H9 (cell line): Measurements from ENCODE around the gene ZDHHC3. TPM values are rescaled to one million over a fixed set of nuclear protein-coding genes. Genes with fewer than 3 reads are reported as not detected.

Experiments used
- DNase-seq: peaks from one replicate; pipeline ENCODE4 v3.0.0-alpha.2; 2017
- H2AFZ ChIP-seq: one replicate; pipeline ENCODE4 v1.6.1; 2013; ENCODE audit warnings: mild to moderate bottlenecking, low read length, control low read depth, moderate library complexity
- H2AK5ac ChIP-seq: 2 replicates; pipeline ENCODE4 v1.6.1; 2013; ENCODE audit warnings: low read length, control low read depth, mixed read lengths; ENCODE audit not compliant: insufficient read length
- H2BK120ac ChIP-seq: one replicate; pipeline ENCODE4 v1.6.1; 2013; ENCODE audit warnings: low read depth, mild to moderate bottlenecking, low read length, control low read depth, inconsistent platforms; ENCODE audit not compliant: poor library complexity, severe bottlenecking
- H2BK12ac ChIP-seq: 2 replicates; pipeline ENCODE4 v1.6.1; 2013; ENCODE audit warnings: low read length, control low read depth, mixed read lengths, low read depth; ENCODE audit not compliant: insufficient read length
- H2BK15ac ChIP-seq: 2 replicates; pipeline ENCODE4 v1.6.1; 2013; ENCODE audit warnings: low read depth, low read length, control low read depth
- H2BK20ac ChIP-seq: one replicate; pipeline ENCODE4 v1.6.1; 2013; ENCODE audit warnings: low read depth, mild to moderate bottlenecking, low read length, control low read depth, inconsistent platforms; ENCODE audit not compliant: poor library complexity, severe bottlenecking
- H2BK5ac ChIP-seq: 2 replicates; pipeline ENCODE4 v1.6.1; 2013; ENCODE audit warnings: low read length, control low read depth, mixed read lengths; ENCODE audit not compliant: insufficient read length
- H3K14ac ChIP-seq: 2 replicates; pipeline ENCODE4 v1.6.1; 2013; ENCODE audit warnings: low read length, control low read depth; ENCODE audit not compliant: insufficient read depth
- H3K18ac ChIP-seq: 2 replicates; pipeline ENCODE4 v1.6.1; 2013; ENCODE audit warnings: low read depth, mild to moderate bottlenecking, mixed read lengths, low read length, control low read depth; ENCODE audit not compliant: insufficient read length
- H3K23ac ChIP-seq: 2 replicates; pipeline ENCODE4 v1.6.1; 2013; ENCODE audit warnings: low read length, control low read depth, mixed read lengths, low read depth; ENCODE audit not compliant: insufficient read length
- H3K23me2 ChIP-seq: 2 replicates; pipeline ENCODE4 v1.6.1; 2013; ENCODE audit warnings: low read depth, mild to moderate bottlenecking, mixed read lengths, low read length, control low read depth; ENCODE audit not compliant: insufficient read length, poor library complexity, severe bottlenecking
- H3K27ac ChIP-seq: 2 replicates; pipeline ENCODE4 v1.5.1; 2013; ENCODE audit warnings: low read length, control low read depth, mixed read lengths, low read depth; ENCODE audit not compliant: insufficient read length
- H3K27me3 ChIP-seq: 2 replicates; pipeline ENCODE4 v1.6.1; 2013; ENCODE audit warnings: low read length, control low read depth, inconsistent platforms; ENCODE audit not compliant: insufficient read depth
- H3K4ac ChIP-seq: 2 replicates; pipeline ENCODE4 v1.6.1; 2013; ENCODE audit warnings: low read depth, mild to moderate bottlenecking, control low read depth, inconsistent platforms, low read length, moderate library complexity
- H3K4me1 ChIP-seq: 2 replicates; pipeline ENCODE4 v1.6.1; 2013; ENCODE audit warnings: low read length, control low read depth, inconsistent platforms; ENCODE audit not compliant: insufficient read depth
- H3K4me2 ChIP-seq: 2 replicates; pipeline ENCODE4 v1.6.1; 2013; ENCODE audit warnings: low read length, control low read depth, mixed read lengths; ENCODE audit not compliant: insufficient read length, insufficient read depth
- H3K56ac ChIP-seq: 2 replicates; pipeline ENCODE4 v1.6.1; 2013; ENCODE audit warnings: low read depth, mild to moderate bottlenecking, mixed read lengths, low read length, control low read depth; ENCODE audit not compliant: insufficient read length
- H3K79me1 ChIP-seq: 2 replicates; pipeline ENCODE4 v1.6.1; 2013; ENCODE audit warnings: low read depth, mild to moderate bottlenecking, moderate library complexity, low read length, control low read depth, inconsistent platforms; ENCODE audit not compliant: insufficient read depth, poor library complexity, severe bottlenecking
- H3K79me2 ChIP-seq: 2 replicates; pipeline ENCODE4 v1.6.1; 2013; ENCODE audit warnings: low read length, control low read depth, inconsistent platforms; ENCODE audit not compliant: insufficient read depth
- H3K9ac ChIP-seq: 2 replicates; pipeline ENCODE4 v1.6.1; 2013; ENCODE audit warnings: low read length, control low read depth, mixed read lengths; ENCODE audit not compliant: insufficient read length; ENCODE audit errors: extremely low read depth
- H3K9me3 ChIP-seq: one replicate; pipeline ENCODE4 v1.6.1; 2013; ENCODE audit warnings: low read depth, low read length, inconsistent platforms; ENCODE audit not compliant: control insufficient read depth
- H3T11ph ChIP-seq: one replicate; pipeline ENCODE4 v1.6.1; 2013; ENCODE audit warnings: mild to moderate bottlenecking, low read length, control low read depth, inconsistent platforms
- H4K20me1 ChIP-seq: one replicate; pipeline ENCODE4 v1.6.1; 2013; ENCODE audit not compliant: control insufficient read depth, insufficient read length, insufficient read depth
- H4K5ac ChIP-seq: 2 replicates; pipeline ENCODE4 v1.6.1; 2013; ENCODE audit warnings: low read depth, mild to moderate bottlenecking, mixed read lengths, low read length, control low read depth; ENCODE audit not compliant: insufficient read length
- H4K8ac ChIP-seq: replicated peaks from 2 replicates; pipeline ENCODE4 v1.6.1; 2013; ENCODE audit warnings: low read length, control low read depth, mixed read lengths, low read depth; ENCODE audit not compliant: insufficient read length
- H4K91ac ChIP-seq: 2 replicates; pipeline ENCODE4 v1.6.1; 2013; ENCODE audit warnings: low read depth, mild to moderate bottlenecking, moderate library complexity, mixed read lengths, low read length, control low read depth; ENCODE audit not compliant: insufficient read length
- H3K27ac Mint-ChIP-seq, 3 experiments: 2 replicates in 2 of 3; 3 replicates in 1 of 3; pipeline ENCODE4 v1.8.0; 2020 to 2021; ENCODE audit warnings: mixed read lengths in 3 of 3, mild to moderate bottlenecking in 1 of 3, moderate library complexity in 1 of 3
- H3K27me3 Mint-ChIP-seq: 2 replicates; pipeline ENCODE4 v1.8.0; 2021; ENCODE audit warnings: low read depth, mild to moderate bottlenecking, moderate library complexity, mixed read lengths
- H3K36me3 Mint-ChIP-seq, 3 experiments: 2 replicates in 2 of 3; 3 replicates in 1 of 3; pipeline ENCODE4 v1.8.0; 2020 to 2021; ENCODE audit warnings: low read depth in 3 of 3, mixed read lengths in 3 of 3; ENCODE audit not compliant: insufficient read depth in 1 of 3
- H3K4me1 Mint-ChIP-seq, 2 experiments: 2 replicates each; pipeline ENCODE4 v1.8.0; 2020; ENCODE audit warnings: mixed read lengths in 2 of 2
- H3K4me3 Mint-ChIP-seq, 2 experiments: 2 replicates in 1 of 2; 3 replicates in 1 of 2; pipeline ENCODE4 v1.8.0; 2020 to 2021; ENCODE audit warnings: mild to moderate bottlenecking in 2 of 2, mixed read lengths in 2 of 2, moderate library complexity in 1 of 2
- H3K9me3 Mint-ChIP-seq, 2 experiments: 2 replicates in 1 of 2; 3 replicates in 1 of 2; pipeline ENCODE4 v1.8.0; 2020; ENCODE audit warnings: mild to moderate bottlenecking in 2 of 2, mixed read lengths in 2 of 2, moderate library complexity in 1 of 2
- CTCF ChIP-seq: fragments of 200-600 bp; sonication (generic); conservative IDR thresholded peaks from 3 replicates; pipeline ENCODE4 v1.8.0; 2021; ENCODE audit warnings: antibody characterized with exemption, mild to moderate bottlenecking
- WGBS: extraction: QIAGEN DNeasy Blood & Tissue Kit; methylation state at CpG from one replicate; pipeline ENCODE4 v1.1.7; 2013; ENCODE audit warnings: missing lambda C conversion rate, low lambda C conversion rate, mixed read lengths; ENCODE audit not compliant: insufficient read length; ENCODE audit errors: extremely low coverage; 5-methylcytosine and 5-hydroxymethylcytosine counted together
- total RNA-seq: library from RNA; stranded (reverse); gene quantifications from 2 replicates; pipeline ENCODE4 v1.2.1, GENCODE V29; 2021

ZDHHC3 gene
- total RNA-seq, 1 experiment from 2014 or later: 71.3 TPM

GRCh38 chr3:44992555-44993470 lies 16.8 kb upstream of the ZDHHC3 start:
- no CpG with 5 or more reads among the region's 7 CpGs for WGBS
- peak; percentile 49 for DNase-seq
- H3K27ac Mint-ChIP-seq: peak overlapping the region; percentile 57 to 94 (median 58); a peak in 6 of 7 replicates

More at GRCh38 chr3:44992555-44993470, 16.8 kb upstream of the ZDHHC3 start:
- Histone ChIP-seq H3K9me3 (no peaks in the 10 kb centered on the region), H2BK120ac (no peak overlapping the region), H4K8ac (no peak overlapping the region), H4K20me1 (no peaks in the 10 kb centered on the region), H2BK15ac (no peak overlapping the region), H2AK5ac (no peak overlapping the region), H3T11ph (no peak overlapping the region), H3K9ac (no peak overlapping the region), H3K56ac (no peak overlapping the region), H3K4me2 (peak overlapping the region; percentile 10), H2AFZ (no peak overlapping the region), H3K79me1 (no peaks in the 10 kb centered on the region), H2BK5ac (no peak overlapping the region), H3K23ac (no peak overlapping the region), H2BK20ac (no peak overlapping the region), H3K18ac (no peak overlapping the region), H3K79me2 (no peaks in the 10 kb centered on the region; the same call in 1 of the 2 replicates), H2BK12ac (no peak overlapping the region), H3K4ac (no peak overlapping the region), H3K27me3 (no peaks in the 10 kb centered on the region), H4K5ac (no peak overlapping the region), H3K23me2 (no peaks in the 10 kb centered on the region), H3K27ac (no peak overlapping the region), H3K4me1 (peaks cover 14% of the 10 kb centered on the region), H4K91ac (no peak overlapping the region), H3K14ac (no peak overlapping the region)
- Mint-ChIP-seq H3K27me3 (no peaks in the 10 kb centered on the region), H3K4me3 (0 out of 5 replicates have a peak overlapping the region, but pooled peaks of 1 of the 2 experiments have one; percentile 10), H3K9me3 (no peaks in the 10 kb centered on the region), H3K4me1 (peaks cover 32 to 40% of the 10 kb centered on the region in 2 experiments), H3K36me3 (peaks cover 43 to 69% (median 62%) of the 10 kb centered on the region in 3 experiments)
- peak; percentile 93 for TF ChIP-seq CTCF
